GM18907 (cell line): ENCODE measurements around the gene SEC62.
"Not testable (repeated sequence)": the region's sequence is repeated elsewhere in the genome, so short reads cannot be mapped to it uniquely, and the experiment has no call there.

Experiments
- ATAC-seq: cut with Tn5 transposase; IDR thresholded peaks from one replicate; pipeline ENCODE4 v1.9.1; 2021; ENCODE audit warnings: mild to moderate bottlenecking, moderate library complexity; ENCODE audit not compliant: unreplicated experiment

Gene SEC62

GRCh38 chr3:170012683-170013400 is 46.2 kb downstream of the SEC62 start:
- ATAC-seq, result no peak

GRCh38 chr3:170016057-170016456 is 49.5 kb downstream of the SEC62 start:
- no peak for ATAC-seq

GRCh38 chr3:170019306-170019705 is 52.7 kb downstream of the SEC62 start:
- not testable (repeated sequence) for ATAC-seq

- ATAC-seq, result no peak
Observed at GRCh38 chr3:170021083-170021482, 54.5 kb downstream of the SEC62 start.

- ATAC-seq, result no peak
Observed at GRCh38 chr3:170022336-170022735, 55.7 kb downstream of the SEC62 start.

GRCh38 chr3:170023165-170023564 is 56.6 kb downstream of the SEC62 start:
- no peak for ATAC-seq

GRCh38 chr3:170024581-170024980 is 58.0 kb downstream of the SEC62 start:
- ATAC-seq, result no peak

- ATAC-seq, result no peak
Observed at GRCh38 chr3:170027233-170028102, 60.9 kb downstream of the SEC62 start.

- no peak for ATAC-seq
Observed at GRCh38 chr3:170033489-170033888, 66.9 kb downstream of the SEC62 start.

GRCh38 chr3:170037463-170038433 is 71.1 kb downstream of the SEC62 start, which contains the start of gene GPR160:
TSS of gene GPR160 (plus strand) at chr3:170037995. CDS start at chr3:170083973, 45,978 bp downstream.
- ATAC-seq, result peak; percentile 82

GRCh38 chr3:170038434-170039110 is 72.0 kb downstream of the SEC62 start:
- ATAC-seq, result peak; percentile 9

- ATAC-seq, result no peak
Observed at GRCh38 chr3:170040418-170040817, 73.8 kb downstream of the SEC62 start.

- ATAC-seq, result no peak
Observed at GRCh38 chr3:170043506-170043905, 76.9 kb downstream of the SEC62 start.

- ATAC-seq, result no peak
Observed at GRCh38 chr3:170044271-170044670, 77.7 kb downstream of the SEC62 start.

GRCh38 chr3:170044795-170045244 is 78.2 kb downstream of the SEC62 start:
- ATAC-seq, result peak; percentile 82

GRCh38 chr3:170046269-170047132 is 79.9 kb downstream of the SEC62 start:
- no peak for ATAC-seq

GRCh38 chr3:170047133-170047404 is 80.5 kb downstream of the SEC62 start:
- ATAC-seq, result no peak
